Measurements from ENCODE around the gene SSBP2.
A peak's percentile ranks its signal among the peaks of the same experiment; 100 is the strongest.

SSBP2 gene

GRCh38 chr5:81687292-81687691 lies 63.6 kb downstream of the SSBP2 start:
- Histone ChIP-seq H4K20me1 (ENCODE audit: insufficient read depth, low read length) (peaks cover 44% of the 10 kb centered on the region), H3K4me2 (ENCODE audit: insufficient read depth, low read length) (no peak overlapping the region), H3K79me2 (ENCODE audit: insufficient read depth, low read length) (peaks cover 99% of the 10 kb centered on the region), H3K4me1 (ENCODE audit: insufficient read depth, low read length) (peaks cover 26% of the 10 kb centered on the region), H3K36me3 (ENCODE audit: insufficient read depth, low read length) (peaks cover 60% of the 10 kb centered on the region), H3K9ac (ENCODE audit: low read depth, low read length) (no peak overlapping the region), H2AFZ (ENCODE audit: low read depth, low read length) (no peak overlapping the region), H3K27me3 (ENCODE audit: insufficient read depth, low read length, poor library complexity) (no peaks in the 10 kb centered on the region), H3K4me3 (ENCODE audit: low read depth in 1 of 2, low read length in 2 of 2) (no peak overlapping the region), H3K27ac (ENCODE audit: low read length) (peak overlapping the region; percentile 54), H3K9me3 (ENCODE audit: insufficient read depth, low read length, severe bottlenecking) (peaks cover 6% of the 10 kb centered on the region)
- ATAC-seq (ENCODE audit: insufficient read depth, low read depth), result peak; percentile 33; the same call in 1 of the 3 replicates
- TF ChIP-seq EZH2 (IDR thresholded peaks at IDR 0.05; ENCODE audit: borderline replicate concordance, low read depth, low read length, severe bottlenecking), result no peak
- no peak for DNase-seq

GRCh38 chr5:81685471-81685870 lies 65.4 kb downstream of the SSBP2 start:
- no peak overlapping the region for H2AFZ ChIP-seq (ENCODE audit: low read depth, low read length)
- peaks cover 54% of the 10 kb centered on the region for H3K36me3 ChIP-seq (ENCODE audit: insufficient read depth, low read length)
- H3K27me3 ChIP-seq (ENCODE audit: insufficient read depth, low read length, poor library complexity), result no peaks in the 10 kb centered on the region
- DNase-seq, result no peak
- no peak overlapping the region for H3K9ac ChIP-seq (ENCODE audit: low read depth, low read length)
- H3K79me2 ChIP-seq (ENCODE audit: insufficient read depth, low read length), result peaks cover 99% of the 10 kb centered on the region
- TF ChIP-seq EZH2 (IDR thresholded peaks at IDR 0.05; ENCODE audit: borderline replicate concordance, low read depth, low read length, severe bottlenecking) (no peak), CTCF (IDR thresholded peaks at IDR 0.05; ENCODE audit: borderline replicate concordance, extremely low read depth, low read length, poor library complexity, severe bottlenecking) (no peak)
- ATAC-seq (ENCODE audit: insufficient read depth, low read depth), result 0 out of 3 replicates have a peak, but pooled peaks have one; percentile 47
- peaks cover 49% of the 10 kb centered on the region for H4K20me1 ChIP-seq (ENCODE audit: insufficient read depth, low read length)
- H3K27ac ChIP-seq (ENCODE audit: low read length), result no peak overlapping the region
- no peak overlapping the region for H3K4me3 ChIP-seq (ENCODE audit: low read depth in 1 of 2, low read length in 2 of 2)
- H3K4me2 ChIP-seq (ENCODE audit: insufficient read depth, low read length), result no peak overlapping the region
- H3K4me1 ChIP-seq (ENCODE audit: insufficient read depth, low read length), result peaks cover 23% of the 10 kb centered on the region
- H3K9me3 ChIP-seq (ENCODE audit: insufficient read depth, low read length, severe bottlenecking), result peaks cover 5% of the 10 kb centered on the region

GRCh38 chr5:81679885-81680284 lies 71.0 kb downstream of the SSBP2 start:
- ATAC-seq (ENCODE audit: insufficient read depth, low read depth) (no peak), DNase-seq (no peak)
- Histone ChIP-seq H3K9ac (ENCODE audit: low read depth, low read length) (no peak overlapping the region), H4K20me1 (ENCODE audit: insufficient read depth, low read length) (peaks cover 67% of the 10 kb centered on the region), H3K4me3 (ENCODE audit: low read depth in 1 of 2, low read length in 2 of 2) (no peak overlapping the region), H3K79me2 (ENCODE audit: insufficient read depth, low read length) (peaks cover 100% of the 10 kb centered on the region), H3K4me1 (ENCODE audit: insufficient read depth, low read length) (peaks cover 3% of the 10 kb centered on the region), H3K27me3 (ENCODE audit: insufficient read depth, low read length, poor library complexity) (no peaks in the 10 kb centered on the region), H3K27ac (ENCODE audit: low read length) (no peak overlapping the region), H3K4me2 (ENCODE audit: insufficient read depth, low read length) (no peak overlapping the region), H3K9me3 (ENCODE audit: insufficient read depth, low read length, severe bottlenecking) (no peaks in the 10 kb centered on the region), H3K36me3 (ENCODE audit: insufficient read depth, low read length) (peaks cover 27% of the 10 kb centered on the region), H2AFZ (ENCODE audit: low read depth, low read length) (no peak overlapping the region)
- TF ChIP-seq CTCF (IDR thresholded peaks at IDR 0.05; ENCODE audit: borderline replicate concordance, extremely low read depth, low read length, poor library complexity, severe bottlenecking) (no peak), EZH2 (IDR thresholded peaks at IDR 0.05; ENCODE audit: borderline replicate concordance, low read depth, low read length, severe bottlenecking) (no peak)

GRCh38 chr5:81675420-81675819 lies 75.5 kb downstream of the SSBP2 start:
- no peaks in the 10 kb centered on the region for H3K9me3 ChIP-seq (ENCODE audit: insufficient read depth, low read length, severe bottlenecking)
- DNase-seq (no peak), ATAC-seq (ENCODE audit: insufficient read depth, low read depth) (no peak)
- no peak for TF ChIP-seq CTCF (IDR thresholded peaks at IDR 0.05; ENCODE audit: borderline replicate concordance, extremely low read depth, low read length, poor library complexity, severe bottlenecking)
- TF ChIP-seq EZH2 (IDR thresholded peaks at IDR 0.05; ENCODE audit: borderline replicate concordance, low read depth, low read length, severe bottlenecking), result no peak
- no peaks in the 10 kb centered on the region for H3K27me3 ChIP-seq (ENCODE audit: insufficient read depth, low read length, poor library complexity)
- H4K20me1 ChIP-seq (ENCODE audit: insufficient read depth, low read length), result peaks cover 67% of the 10 kb centered on the region
- H2AFZ ChIP-seq (ENCODE audit: low read depth, low read length), result no peak overlapping the region
- peaks cover 100% of the 10 kb centered on the region for H3K79me2 ChIP-seq (ENCODE audit: insufficient read depth, low read length)
- peaks cover 8% of the 10 kb centered on the region for H3K4me1 ChIP-seq (ENCODE audit: insufficient read depth, low read length)
- peaks cover 10% of the 10 kb centered on the region; the same call in 1 of the 2 replicates for H3K36me3 ChIP-seq (ENCODE audit: insufficient read depth, low read length)
- H3K4me2 ChIP-seq (ENCODE audit: insufficient read depth, low read length), result no peak overlapping the region
- no peak overlapping the region for H3K9ac ChIP-seq (ENCODE audit: low read depth, low read length)
- H3K4me3 ChIP-seq (ENCODE audit: low read depth in 1 of 2, low read length in 2 of 2), result no peak overlapping the region
- no peak overlapping the region; the same call in 1 of the 2 replicates for H3K27ac ChIP-seq (ENCODE audit: low read length)
